Stimulated activated CD8-positive, alpha-beta memory T cell treated with anti-CD3 and anti-CD28 coated beads, Interleukin-12 subunit alpha, Interleukin-12 subunit beta, amount 100 ng/mL, for 24 hours (primary cell): ENCODE results near the gene PKD1L1.

ENCODE experiments used
- DNase-seq: peaks from one replicate; pipeline ENCODE4 v3.0.0-alpha.2; 2020; ENCODE audit errors: extremely low read depth

The PKD1L1 gene

GRCh38 chr7:47905076-47905920 lies 43.0 kb downstream of the PKD1L1 start:
- no peak for DNase-seq

GRCh38 chr7:47902013-47902412 lies 46.3 kb downstream of the PKD1L1 start:
- DNase-seq: no peak

GRCh38 chr7:47901542-47901941 lies 46.7 kb downstream of the PKD1L1 start:
- no peak for DNase-seq

- DNase-seq: no peak
These were observed 50.4 kb downstream of the PKD1L1 start for GRCh38 chr7:47897831-47898230.

- no peak for DNase-seq
These were observed 51.4 kb downstream of the PKD1L1 start for GRCh38 chr7:47896809-47897423.

- no peak for DNase-seq
These were observed 53.2 kb downstream of the PKD1L1 start for GRCh38 chr7:47895026-47895425.

GRCh38 chr7:47893721-47894365 lies 54.4 kb downstream of the PKD1L1 start:
- no peak for DNase-seq

GRCh38 chr7:47893238-47893637 lies 55.0 kb downstream of the PKD1L1 start:
- no peak for DNase-seq

- no peak for DNase-seq
These were observed 57.7 kb downstream of the PKD1L1 start for GRCh38 chr7:47890606-47891005.

GRCh38 chr7:47890125-47890524 lies 58.1 kb downstream of the PKD1L1 start:
- DNase-seq: no peak

- no peak for DNase-seq
These were observed 58.5 kb downstream of the PKD1L1 start for GRCh38 chr7:47889723-47890122.

GRCh38 chr7:47888371-47889265 lies 59.6 kb downstream of the PKD1L1 start:
- DNase-seq: no peak

GRCh38 chr7:47887016-47887640 lies 61.1 kb downstream of the PKD1L1 start:
- DNase-seq: no peak

- no peak for DNase-seq
These were observed 62.1 kb downstream of the PKD1L1 start for GRCh38 chr7:47885987-47886811.

GRCh38 chr7:47885309-47885986 lies 62.8 kb downstream of the PKD1L1 start:
- no peak for DNase-seq

- DNase-seq: no peak
These were observed 63.6 kb downstream of the PKD1L1 start for GRCh38 chr7:47884675-47885074.

- DNase-seq: no peak
These were observed 65.6 kb downstream of the PKD1L1 start for GRCh38 chr7:47882635-47883034.

GRCh38 chr7:47881256-47881655 lies 67.0 kb downstream of the PKD1L1 start:
- no peak for DNase-seq

GRCh38 chr7:47878662-47879061 lies 69.6 kb downstream of the PKD1L1 start:
- DNase-seq: no peak

- no peak for DNase-seq
These were observed 70.9 kb downstream of the PKD1L1 start for GRCh38 chr7:47877336-47877735.
